CD4-positive, alpha-beta T cell treated with Interleukin-1 beta for 1 hour (primary cell): ENCODE measurements around the gene CFAP20DC.
"Not testable (repeated sequence)": the region's sequence is repeated elsewhere in the genome, so short reads cannot be mapped to it uniquely, and the experiment has no call there.

Experiments used
- DNase-seq, 2 donors: peaks; one replicate each; pipeline ENCODE4 v3.0.0-alpha.2; 2020 to 2022

CFAP20DC gene

DNA sequence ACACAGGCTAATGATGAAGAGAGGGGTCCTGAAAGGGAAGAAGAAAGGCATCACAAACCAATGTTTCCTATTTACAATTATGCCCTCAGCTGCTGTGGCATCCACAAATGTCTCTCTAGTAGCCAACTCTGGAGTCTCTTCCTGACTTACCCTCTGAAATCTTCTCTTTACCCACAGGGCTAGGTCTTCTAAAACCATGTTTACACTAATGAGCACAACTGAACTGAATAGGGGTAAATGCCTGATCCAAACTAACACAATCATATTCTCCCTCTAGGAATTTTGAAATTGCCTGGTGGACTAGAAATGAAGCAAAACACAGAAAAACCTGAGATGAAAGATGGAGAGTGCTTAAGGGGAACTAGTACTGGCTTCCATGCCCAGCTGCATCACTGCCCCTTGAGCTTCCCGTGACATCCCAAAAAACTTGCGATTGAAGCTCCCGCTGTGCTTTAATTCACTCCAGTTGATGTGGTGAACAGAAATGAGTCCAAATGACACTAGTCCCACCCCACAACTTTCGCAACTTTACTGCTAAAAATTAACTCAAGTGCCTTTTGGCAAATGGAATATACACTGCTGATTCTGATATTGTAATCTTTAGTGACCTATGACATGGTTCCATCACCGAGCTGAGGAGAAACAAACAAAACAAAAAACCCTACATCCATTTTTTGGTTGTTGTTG lies 32.8 kb downstream of the CFAP20DC start:
- DNase-seq = no peak

DNA sequence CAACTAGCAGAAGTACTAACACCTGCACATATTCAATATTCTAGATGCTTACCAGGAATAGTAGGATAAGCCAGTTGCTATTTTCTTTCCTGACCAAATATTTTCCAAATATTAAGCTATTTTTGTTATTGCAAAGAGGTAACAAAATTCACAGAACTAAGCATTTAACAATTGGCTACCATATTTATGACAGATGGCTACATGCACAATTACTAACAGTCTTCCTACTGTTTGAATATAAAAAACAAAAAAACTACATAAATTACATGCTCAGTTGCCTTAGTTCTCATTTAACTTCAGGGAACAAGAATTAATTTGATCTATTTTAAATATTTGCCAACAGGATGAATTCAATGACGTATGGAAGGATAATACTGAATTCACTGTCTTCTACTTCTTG lies 36.2 kb downstream of the CFAP20DC start:
- DNase-seq = no peak

DNA sequence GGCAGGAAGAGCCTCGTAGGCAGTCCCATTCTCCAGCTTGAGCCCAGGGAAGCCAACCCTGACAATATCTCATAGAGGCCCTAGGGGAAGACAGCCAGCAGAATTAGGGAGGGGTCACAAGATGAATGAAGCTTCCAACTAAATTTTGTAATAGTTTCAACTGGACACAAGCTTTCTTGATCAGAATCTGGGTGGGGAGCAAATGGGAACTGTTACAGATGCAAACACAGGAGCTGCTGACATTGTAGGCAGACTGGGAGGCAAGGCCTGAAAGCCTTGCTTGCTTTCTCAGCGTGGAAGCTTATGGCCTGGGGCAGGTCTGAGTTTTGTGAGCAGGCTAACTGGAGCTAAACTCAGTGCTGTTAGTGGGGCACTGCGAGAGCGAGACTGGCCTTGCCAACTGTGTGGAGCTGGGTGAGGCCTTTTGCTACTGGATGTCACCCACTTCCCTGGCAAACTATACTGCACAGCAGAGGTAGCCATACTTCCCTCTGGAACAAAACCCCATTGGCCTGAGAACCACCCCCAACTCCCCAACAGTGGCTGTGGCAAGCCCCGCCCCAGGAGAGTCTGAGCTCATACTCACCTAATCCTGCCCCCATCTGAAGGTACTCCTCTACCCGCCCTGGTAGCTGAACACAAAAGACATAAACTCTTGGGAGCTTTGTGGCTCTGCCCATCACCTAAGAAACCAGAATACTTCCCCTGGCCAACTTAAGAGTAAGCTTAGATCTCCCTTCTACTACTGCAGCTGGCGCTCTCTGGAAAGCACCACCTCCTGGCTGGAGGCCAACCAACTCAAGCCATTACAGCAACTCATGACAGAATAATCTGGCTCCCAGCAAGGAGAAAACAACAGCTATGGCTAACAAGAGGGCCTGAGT lies 42.9 kb downstream of the CFAP20DC start:
- DNase-seq = no peak

DNA sequence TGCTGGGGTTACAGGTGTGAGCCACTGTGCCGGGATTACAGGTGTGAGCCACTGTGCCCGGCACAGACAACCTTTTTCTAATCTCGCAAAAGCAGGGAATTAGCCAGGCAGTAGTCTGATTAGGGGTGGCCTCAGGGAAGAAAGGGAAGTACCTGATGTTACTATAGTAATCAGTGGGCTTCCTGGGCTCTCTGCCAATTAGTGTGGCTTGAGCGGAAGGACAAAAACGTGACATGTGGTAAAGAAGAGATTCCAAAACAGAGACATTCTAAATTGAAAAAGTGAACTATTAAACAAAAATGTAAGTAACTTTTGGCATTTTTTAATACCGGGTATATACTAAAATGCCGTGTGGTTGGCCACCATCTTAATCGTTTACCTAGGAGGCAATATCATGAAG lies 48.1 kb downstream of the CFAP20DC start:
- no peak for DNase-seq

DNA sequence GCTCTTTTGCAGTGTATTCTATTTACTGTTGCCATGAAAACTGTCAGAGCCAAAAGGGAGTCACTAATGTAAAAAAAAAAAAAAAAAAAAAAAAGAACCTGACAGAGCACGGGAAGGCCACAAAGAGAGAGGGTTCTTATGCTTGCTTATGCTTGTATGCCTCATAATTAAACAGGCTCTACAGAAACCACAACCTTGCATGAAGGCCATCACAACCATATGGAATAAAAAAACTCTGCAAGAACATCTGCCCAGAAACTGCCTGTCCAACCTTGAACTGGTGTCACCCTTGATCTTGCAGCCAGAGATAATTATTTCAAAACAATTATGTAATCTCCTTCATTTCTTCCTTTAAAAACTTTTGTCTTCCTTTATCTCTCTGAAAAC lies 50.1 kb downstream of the CFAP20DC start:
- no peak for DNase-seq

DNA sequence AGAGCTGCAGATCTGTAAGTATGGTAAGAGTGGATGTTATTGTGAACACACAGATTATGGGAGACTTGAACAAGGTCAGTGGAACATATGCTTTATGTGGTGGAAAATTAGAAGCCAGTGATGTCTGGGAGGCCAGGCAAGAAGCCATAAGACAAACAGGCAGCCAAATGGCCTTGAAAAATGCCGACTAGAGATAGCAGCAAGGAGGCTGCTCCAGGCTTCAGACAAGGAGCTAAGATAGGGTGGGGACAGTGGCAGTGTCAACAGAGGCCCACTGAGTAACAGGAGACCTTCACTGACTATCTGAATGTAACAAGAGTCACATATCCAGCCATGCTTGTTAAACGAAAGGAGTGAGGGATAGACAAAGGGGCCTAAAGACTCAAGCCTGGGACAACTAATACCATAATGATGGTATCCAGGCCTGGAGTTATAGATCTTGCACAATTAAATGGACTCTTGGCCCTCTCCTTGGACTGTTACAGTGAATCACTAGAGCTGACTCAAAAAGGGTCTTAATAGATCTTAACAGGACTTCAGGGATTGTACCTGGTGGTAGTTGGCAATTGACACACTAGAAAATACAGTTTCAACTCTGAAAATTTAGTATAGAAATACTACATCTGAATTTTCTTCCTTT lies 50.6 kb downstream of the CFAP20DC start:
- DNase-seq = no peak

DNA sequence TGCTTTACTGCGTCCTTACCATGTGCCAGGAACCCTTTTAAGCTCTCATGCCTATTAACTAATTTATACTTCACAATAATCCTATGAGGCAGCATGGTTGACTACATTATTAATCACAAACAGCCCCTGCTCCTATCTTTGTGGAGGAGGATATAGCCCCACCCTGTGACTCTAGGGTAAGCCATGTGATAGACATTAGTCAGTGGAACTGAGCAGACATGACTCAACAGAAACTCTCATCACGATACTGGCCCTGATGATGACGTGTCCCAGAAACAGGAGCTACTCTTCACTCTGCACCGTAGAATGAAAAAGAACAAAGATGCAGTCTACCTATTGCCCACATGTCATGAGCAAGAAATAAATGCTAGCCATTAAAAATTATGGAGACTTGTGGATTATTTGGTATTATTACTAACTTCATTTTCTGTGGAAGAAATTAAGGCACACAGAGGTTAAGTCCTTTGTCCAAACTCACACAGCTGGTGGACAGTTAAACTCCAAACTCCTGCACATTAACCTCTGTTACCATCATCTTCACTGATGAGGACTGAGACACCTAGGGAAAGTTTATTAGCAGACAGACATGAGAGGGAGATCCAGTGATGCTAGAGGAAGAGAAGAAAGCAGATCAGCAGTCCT lies 51.2 kb downstream of the CFAP20DC start:
- DNase-seq = no peak

DNA sequence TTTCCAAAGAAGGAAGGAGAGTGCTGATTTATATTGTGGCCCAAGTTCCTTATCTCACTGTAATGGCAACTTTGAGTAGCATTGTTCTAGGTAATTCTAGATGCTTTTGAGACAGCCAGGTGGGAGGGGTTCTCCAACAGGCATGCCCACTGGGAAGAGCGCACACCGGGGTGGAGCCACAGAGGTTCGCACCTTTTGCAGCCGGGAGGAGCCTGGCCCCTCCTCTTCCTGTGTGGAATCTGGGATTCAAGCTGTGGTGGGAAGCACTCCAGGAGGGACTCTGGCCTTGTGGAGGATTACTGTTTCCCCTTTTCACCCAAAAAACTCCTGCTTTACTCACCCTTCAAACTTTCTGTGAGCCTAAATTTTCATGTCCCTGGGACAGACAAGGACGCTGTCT lies 53.1 kb downstream of the CFAP20DC start:
- DNase-seq = no peak

DNA sequence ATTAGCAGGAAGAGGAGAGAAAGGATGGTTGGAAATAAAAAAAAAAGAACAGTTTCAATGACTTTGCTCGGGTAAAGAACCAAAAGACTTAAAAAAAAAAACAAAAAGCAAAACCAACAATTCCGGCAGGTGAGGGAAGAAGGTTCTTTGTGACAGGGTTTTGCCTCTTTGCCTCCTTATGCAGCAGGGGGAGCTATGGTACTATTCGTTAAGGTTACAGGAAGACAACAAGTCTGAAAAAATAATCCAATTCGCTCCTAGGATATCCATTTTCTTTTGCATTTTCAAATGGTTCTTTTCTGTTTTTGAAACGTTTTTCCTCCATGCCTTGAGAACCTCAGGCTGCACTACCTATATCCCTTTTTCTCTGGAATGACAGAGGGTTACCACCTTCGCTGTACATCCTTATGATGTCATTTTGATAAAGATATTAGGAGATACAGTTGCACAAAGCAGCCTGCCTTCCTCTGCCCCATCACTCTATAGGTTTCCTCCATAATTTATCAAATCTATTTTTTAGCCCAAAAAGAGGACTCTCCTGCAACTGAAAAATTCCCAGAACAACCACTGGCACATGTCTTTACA lies 55.0 kb downstream of the CFAP20DC start:
- DNase-seq = peak in 1 of 2 donors; percentile 53

DNA sequence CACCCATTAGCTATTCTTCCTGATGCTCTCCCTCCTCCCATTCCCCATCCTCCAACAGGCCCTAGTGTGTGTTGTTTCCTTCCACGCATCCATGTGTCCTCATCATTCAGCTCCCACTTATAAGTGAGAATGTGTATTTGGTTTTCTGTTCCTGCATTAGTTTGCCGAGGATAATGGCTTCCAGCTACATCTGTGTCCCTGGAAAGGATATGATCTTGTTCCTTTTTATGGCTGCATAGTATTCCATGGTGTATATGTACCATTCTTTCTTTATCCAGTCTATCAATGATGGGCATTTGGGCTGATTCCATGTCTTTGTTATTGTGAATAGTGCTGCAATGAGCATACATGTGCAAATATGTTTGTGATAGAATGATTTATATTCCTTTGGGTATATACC lies 56.3 kb downstream of the CFAP20DC start:
- no peak for DNase-seq

DNA sequence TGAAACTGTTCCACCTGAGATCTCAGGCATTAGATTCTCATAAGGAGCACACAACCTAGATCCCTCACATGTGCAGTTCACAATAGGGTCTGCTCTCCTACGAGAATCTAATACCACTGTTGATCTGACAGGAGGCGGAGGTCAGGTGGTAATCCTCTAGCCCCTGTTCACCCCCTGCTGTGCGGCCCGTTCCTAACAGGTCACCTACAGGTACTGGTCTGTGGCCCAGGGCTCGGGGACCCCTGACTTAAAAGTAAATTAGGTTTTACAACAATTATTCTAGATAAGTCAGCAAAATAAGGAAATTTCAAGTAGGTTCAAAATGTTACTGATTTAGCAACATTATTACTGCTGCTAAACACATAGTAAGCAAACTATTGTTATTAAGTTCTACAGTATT lies 58.2 kb downstream of the CFAP20DC start:
- DNase-seq = no peak

DNA sequence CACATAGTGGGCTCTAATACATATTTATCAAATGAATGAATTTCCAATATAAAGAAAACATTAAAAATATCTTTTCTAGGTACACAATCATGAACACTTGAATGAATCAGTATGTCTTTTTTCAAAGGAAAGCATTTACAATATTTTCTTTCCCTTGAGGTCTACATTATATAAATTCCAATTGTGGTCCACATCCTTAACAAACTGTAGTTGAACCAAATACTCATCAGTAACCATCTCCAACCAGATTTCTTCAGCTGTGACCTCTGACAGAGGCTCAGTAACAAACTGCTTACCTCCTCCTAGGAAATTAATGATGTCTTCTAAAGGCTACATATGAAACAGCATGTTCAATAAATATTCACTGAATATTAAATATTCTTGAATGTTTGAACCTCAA lies 58.8 kb downstream of the CFAP20DC start:
- DNase-seq = no peak

DNA sequence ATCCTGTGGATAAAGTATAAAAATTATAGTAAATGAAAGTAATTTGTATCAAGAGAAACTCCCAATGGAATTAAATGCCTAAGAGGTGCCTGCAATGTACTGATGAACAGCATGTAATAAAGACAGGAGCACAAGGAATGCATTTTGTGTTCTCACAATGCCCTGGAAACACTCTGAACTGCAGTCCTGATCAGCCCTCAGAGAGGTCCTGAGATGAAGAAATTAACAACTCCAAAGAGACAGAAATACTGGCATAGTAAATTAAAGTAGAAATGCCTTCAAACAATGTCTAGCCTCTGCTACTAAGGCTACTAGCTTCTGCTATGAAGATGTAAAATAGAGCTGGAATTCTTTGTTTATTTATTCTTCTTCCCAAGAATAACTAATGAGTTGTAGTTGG lies 59.9 kb downstream of the CFAP20DC start:
- no peak for DNase-seq

DNA sequence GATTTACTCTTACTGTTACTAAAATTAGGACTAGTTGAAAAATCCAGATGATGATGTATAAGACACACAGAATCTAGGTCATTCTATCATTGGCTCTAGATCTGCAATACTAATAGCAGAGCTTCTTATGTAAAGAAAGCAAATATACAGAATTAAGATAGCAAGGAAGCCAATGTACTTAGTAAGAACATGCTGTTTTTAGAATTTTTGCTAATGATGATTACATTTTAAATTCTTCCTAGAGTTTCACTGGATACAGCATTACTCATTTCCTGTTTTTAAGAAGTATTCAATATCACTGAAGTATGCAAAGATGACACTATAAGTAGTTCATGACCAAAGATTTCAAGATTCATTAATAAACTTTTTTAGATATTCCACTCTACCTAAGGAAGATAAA lies 60.7 kb downstream of the CFAP20DC start:
- no peak for DNase-seq

DNA sequence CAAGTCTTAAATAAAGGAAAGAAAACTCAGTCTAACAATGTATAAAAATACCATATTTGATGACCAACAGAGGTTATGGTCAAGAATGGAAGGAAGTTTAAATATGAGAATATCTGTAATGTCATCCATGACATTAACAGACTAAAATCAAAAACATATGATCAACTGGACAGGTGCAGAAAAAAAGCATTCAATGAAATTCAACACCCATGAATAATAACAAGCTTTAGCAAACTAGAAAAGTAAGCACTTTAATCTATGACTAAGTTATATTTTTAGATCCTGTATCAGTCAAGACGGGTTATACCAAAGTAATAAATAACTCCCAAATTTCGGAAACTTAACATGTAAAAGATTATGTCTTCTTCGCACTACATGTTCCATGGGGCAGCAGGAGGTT lies 61.8 kb downstream of the CFAP20DC start:
- no peak for DNase-seq

DNA sequence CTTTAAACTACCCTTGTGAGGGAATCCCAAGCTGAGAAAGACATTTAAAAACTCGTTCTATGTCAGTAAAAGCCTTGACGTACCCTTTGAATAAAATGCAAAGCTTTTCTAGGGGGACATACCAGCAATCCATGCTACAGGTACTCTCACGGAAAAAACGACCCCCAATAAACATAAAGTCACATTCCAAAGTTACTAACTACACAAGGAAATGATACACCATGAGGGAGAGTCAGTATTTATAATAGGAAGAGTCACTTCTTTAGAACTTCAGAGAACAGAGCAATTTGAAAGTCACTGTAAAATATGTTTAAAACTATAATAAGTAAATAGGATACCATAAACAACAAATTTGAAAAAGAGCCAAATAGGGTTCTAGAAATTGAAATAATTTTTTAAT lies 63.2 kb downstream of the CFAP20DC start:
- DNase-seq = no peak

DNA sequence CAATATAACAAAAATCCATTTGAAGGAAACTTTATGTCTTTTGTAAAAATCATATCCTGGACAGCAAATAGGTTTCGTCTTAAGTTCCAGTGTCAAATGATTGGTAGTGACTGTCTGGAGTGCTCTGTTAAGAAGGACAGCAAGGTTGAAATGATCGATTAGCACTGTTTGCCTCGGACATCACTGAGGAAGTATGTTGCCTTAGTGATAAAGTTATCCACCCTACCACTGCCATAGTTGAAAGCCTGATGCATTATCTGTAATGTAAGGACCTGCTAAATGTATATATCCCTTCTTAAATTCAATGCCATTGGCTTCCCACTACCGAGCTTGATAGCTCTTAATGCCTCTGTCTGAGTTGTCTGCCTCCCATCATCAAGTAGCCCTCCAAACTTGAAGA lies 70.0 kb downstream of the CFAP20DC start:
- no peak for DNase-seq

DNA sequence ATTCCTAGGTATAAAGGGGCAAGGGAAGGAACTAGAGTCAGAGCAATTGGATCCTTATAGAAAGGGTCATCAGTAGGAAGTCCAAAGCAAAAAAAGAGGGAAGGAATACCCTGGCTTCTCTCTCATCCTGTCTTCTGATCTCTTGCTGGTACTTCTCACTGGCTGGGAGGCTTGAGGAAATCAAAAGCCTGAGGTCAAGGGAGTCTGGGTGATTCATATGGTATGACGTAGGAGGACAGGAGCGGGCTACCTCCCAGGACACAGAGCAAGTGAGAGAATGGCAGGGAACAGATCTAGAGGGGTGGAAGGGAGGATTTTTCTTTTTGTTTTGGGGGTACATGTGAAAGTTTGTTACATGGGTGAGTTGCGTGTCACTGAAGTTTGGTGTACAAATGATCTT lies 76.0 kb downstream of the CFAP20DC start:
- DNase-seq = no peak

DNA sequence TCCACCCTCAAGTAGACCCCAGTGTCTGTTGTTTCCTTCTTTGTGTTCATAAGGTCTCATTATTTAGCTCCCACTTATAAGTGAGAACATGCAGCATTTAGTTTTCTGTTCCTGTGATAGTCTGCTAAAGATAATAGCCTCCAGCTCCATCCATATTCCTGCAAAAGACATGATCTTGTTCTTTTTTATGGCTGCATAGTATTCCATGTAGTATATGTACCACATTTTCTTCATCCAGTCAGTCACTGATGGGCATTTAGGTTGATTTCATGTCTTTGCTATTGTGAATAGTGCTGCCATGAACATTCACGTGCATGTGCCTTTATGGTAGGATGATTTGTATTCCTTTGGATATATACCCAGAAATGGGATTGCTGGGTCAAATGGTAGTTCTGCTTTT lies 82.0 kb downstream of the CFAP20DC start:
- DNase-seq = not testable (repeated sequence)

DNA sequence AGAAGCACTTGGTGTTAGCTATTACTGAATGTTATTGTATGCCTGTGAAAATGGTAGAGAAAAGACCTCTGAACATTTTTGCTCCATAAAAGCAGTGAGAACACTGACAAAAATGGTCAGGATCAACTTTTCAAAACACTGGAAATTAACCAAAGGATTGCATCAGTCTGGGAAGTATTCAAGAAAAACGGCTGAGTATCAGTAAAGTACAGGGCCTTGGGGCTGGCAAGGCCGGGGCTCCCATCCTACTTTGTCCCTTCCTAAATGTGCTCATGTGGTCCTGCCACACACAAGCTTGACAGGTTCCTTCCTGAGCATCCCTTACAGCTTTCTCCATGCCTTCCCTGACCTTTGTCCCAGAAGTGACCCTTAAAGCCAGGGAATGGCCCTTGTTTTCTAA lies 84.0 kb downstream of the CFAP20DC start:
- DNase-seq = no peak

DNA sequence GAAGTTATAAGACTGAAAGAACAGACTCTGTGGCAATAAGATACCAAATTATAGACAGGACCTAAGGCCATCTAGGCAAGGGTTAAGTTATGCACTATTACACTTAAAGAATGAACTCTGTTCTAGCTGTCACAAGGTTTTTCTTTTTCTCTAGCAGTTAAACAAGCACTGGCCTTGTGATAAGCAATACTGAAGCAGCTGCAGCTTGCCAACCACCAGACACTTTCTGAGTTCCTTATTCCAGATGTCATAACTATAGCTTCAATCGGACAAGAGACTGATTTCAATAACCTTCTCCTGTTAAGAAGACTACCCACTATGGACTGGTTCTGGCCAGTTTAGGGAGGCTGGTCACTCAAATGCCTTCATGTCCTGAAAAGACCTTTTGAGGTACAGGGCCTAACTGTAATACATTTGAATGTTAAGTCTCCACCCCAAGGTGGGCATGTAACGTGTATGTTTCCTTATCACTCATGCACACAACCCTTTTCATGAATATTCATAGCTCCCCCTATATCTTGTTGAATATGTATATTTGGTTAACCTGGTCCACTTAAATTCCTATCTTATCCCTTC lies 85.8 kb downstream of the CFAP20DC start:
- no peak for DNase-seq

DNA sequence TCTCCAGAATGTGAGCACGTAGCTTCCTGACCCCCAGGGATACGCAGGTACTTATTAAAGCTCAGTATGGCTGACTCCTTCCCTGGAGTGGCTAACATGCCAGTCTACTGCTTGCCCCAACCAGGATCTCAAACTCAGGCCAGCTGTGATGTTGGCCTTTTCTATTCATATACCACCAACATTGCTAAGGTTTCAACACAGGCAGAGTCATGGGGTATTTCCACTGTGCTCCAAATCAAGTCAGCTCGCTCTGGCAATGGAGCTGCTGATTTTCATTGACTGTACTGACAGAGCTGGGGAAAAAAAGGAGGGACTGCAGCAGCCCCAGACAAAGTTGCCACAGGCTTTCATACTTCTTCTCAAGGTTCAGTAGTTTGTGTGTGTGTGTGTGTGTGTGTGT lies 87.0 kb downstream of the CFAP20DC start:
- DNase-seq = no peak
